ENCODE measurements around the gene PDZRN4.

PDZRN4 gene

DNA sequence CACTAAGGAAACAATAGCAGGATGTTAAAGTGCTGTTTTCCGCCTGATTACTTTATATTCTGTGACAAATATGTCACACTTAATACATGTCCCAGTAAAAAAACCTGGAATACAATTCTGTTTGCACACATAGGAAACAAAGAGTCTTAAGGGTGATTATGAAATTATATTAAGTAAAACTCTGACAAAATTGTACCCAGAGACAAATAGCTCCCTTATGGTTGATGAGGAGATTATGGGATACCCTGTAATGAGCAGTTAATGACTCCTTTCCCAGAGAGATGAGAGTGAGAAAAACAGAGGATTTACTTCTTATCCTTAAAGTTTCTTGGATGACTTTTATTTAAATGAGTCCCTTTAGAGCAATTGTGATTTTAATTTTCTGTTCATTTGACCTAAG is 370.6 kb downstream of the PDZRN4 start:
- no peak overlapping the region for H3K9ac ChIP-seq (ENCODE audit: low read length)
- no peaks in the 10 kb centered on the region for H3K9me3 ChIP-seq (ENCODE audit: control insufficient read depth, insufficient read depth, low read depth, low read length)
- no peak overlapping the region for H3K27ac ChIP-seq (ENCODE audit: low read depth, low read length)
- H3K36me3 ChIP-seq (ENCODE audit: control insufficient read depth, insufficient read depth, low read length) = no peaks in the 10 kb centered on the region
- no peak overlapping the region for H3K4me3 ChIP-seq (ENCODE audit: low read depth, low read length)
- no peaks in the 10 kb centered on the region for H3K27me3 ChIP-seq (ENCODE audit: control insufficient read depth, insufficient read depth, low read length)
- no peaks in the 10 kb centered on the region; the same call in 1 of the 2 replicates for H3K4me1 ChIP-seq (ENCODE audit: control insufficient read depth, insufficient read depth, low read length)

DNA sequence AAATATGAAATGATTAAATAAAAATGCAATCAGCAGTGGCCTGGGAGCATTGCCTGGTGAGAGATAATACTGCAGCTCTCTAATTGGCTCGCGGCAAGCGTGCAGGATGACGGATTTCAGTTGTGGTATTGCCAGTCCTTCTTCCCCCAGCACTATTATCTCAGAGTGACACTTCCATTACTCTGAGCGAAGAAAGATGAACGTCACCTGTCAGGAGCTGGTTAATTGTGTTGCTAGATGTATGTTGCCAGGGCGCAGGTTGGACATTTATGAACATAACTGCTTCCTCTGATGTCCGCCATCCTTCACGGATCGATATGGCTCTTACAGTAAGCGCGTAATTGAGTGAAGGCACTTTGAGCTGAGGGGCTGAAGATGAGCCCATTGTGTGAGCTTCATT is 374.9 kb downstream of the PDZRN4 start:
- Histone ChIP-seq H3K27me3 (ENCODE audit: control insufficient read depth, insufficient read depth, low read length) (no peaks in the 10 kb centered on the region), H3K9me3 (ENCODE audit: control insufficient read depth, insufficient read depth, low read depth, low read length) (no peaks in the 10 kb centered on the region), H3K27ac (ENCODE audit: low read depth, low read length) (no peak overlapping the region), H3K4me1 (ENCODE audit: control insufficient read depth, insufficient read depth, low read length) (no peaks in the 10 kb centered on the region; the same call in 1 of the 2 replicates), H3K9ac (ENCODE audit: low read length) (no peak overlapping the region), H3K4me3 (ENCODE audit: low read depth, low read length) (no peak overlapping the region), H3K36me3 (ENCODE audit: control insufficient read depth, insufficient read depth, low read length) (no peaks in the 10 kb centered on the region)

DNA sequence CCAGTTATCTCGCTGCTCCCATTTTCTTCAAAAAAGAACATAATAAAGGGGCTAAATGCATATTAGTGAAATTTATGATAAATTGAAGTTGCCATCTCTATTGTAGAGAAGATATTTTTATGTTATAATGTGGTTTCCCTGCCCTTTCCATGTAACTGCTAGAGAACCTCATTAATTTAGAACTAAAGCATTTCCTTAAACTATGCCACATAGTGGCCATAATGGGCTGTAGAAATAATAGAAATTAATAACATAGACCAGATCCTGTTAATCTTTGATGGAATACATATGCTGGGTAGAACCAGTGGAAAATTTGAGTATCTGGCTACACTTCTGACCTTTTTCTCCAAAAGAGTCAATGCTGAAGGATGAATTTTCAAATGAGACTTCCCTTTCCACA is 376.7 kb downstream of the PDZRN4 start:
- Histone ChIP-seq H3K9me3 (ENCODE audit: control insufficient read depth, insufficient read depth, low read depth, low read length) (no peaks in the 10 kb centered on the region), H3K4me3 (ENCODE audit: low read depth, low read length) (no peak overlapping the region), H3K9ac (ENCODE audit: low read length) (no peak overlapping the region), H3K4me1 (ENCODE audit: control insufficient read depth, insufficient read depth, low read length) (no peaks in the 10 kb centered on the region), H3K27ac (ENCODE audit: low read depth, low read length) (no peak overlapping the region), H3K36me3 (ENCODE audit: control insufficient read depth, insufficient read depth, low read length) (no peaks in the 10 kb centered on the region), H3K27me3 (ENCODE audit: control insufficient read depth, insufficient read depth, low read length) (no peaks in the 10 kb centered on the region)

DNA sequence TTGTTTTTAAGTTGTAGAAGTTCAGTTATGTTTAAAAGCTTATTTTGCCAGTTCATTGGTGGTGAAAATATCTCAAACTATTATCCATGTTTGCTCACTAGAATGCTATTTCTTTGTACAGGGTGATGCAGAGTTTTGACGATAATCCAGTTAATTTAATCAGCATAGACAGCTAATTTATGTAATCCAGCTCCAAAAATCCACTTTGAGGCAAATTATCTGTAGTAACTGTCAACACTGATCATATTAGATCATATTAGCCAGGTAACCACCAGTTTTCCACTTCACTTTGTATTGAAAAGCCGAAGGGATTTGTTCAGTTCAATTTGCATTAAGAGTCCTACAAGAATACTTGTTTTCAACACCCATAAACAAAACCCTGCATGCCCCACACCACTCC is 378.6 kb downstream of the PDZRN4 start:
- Histone ChIP-seq H3K27ac (ENCODE audit: low read depth, low read length) (no peak overlapping the region), H3K9ac (ENCODE audit: low read length) (no peak overlapping the region), H3K4me3 (ENCODE audit: low read depth, low read length) (no peak overlapping the region), H3K36me3 (ENCODE audit: control insufficient read depth, insufficient read depth, low read length) (no peaks in the 10 kb centered on the region), H3K9me3 (ENCODE audit: control insufficient read depth, insufficient read depth, low read depth, low read length) (no peaks in the 10 kb centered on the region), H3K27me3 (ENCODE audit: control insufficient read depth, insufficient read depth, low read length) (no peaks in the 10 kb centered on the region), H3K4me1 (ENCODE audit: control insufficient read depth, insufficient read depth, low read length) (no peaks in the 10 kb centered on the region)

DNA sequence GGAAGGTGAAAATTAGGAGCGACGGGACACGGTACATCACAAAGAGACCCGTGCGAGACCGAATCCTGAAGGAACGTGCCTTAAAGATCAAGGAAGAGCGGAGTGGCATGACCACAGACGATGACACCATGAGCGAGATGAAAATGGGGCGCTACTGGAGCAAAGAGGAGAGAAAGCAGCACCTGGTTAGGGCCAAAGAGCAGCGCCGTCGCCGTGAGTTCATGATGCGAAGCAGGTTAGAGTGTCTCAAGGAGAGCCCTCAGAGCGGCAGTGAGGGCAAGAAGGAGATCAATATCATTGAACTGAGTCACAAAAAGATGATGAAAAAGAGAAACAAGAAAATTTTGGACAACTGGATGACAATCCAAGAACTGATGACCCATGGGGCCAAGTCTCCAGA is 385.3 kb downstream of the PDZRN4 start:
- Histone ChIP-seq H3K9me3 (ENCODE audit: control insufficient read depth, insufficient read depth, low read depth, low read length) (no peaks in the 10 kb centered on the region), H3K36me3 (ENCODE audit: control insufficient read depth, insufficient read depth, low read length) (no peaks in the 10 kb centered on the region), H3K4me1 (ENCODE audit: control insufficient read depth, insufficient read depth, low read length) (peaks cover 23% of the 10 kb centered on the region; the same call in 1 of the 2 replicates), H3K27ac (ENCODE audit: low read depth, low read length) (no peak overlapping the region), H3K27me3 (ENCODE audit: control insufficient read depth, insufficient read depth, low read length) (no peaks in the 10 kb centered on the region), H3K9ac (ENCODE audit: low read length) (no peak overlapping the region), H3K4me3 (ENCODE audit: low read depth, low read length) (no peak overlapping the region)

DNA sequence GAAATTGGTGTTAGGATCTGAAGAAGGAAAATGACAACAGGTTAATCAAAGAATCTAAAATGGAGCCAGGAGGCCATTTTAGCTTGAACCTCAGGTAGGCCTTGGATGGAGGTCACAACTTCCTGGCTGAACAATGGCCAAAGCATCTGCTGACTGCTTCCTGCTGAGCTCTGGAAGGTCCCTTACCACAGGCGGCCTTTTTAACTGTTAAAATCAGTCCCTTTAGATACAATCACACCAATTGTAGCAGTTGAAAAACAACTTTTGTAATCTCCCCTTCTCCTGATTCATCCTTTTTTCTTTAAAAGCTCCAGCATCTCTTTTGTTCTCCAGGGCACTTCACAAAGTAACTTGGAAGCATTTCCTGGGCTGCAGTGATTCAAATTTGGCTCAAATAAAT is 388.8 kb downstream of the PDZRN4 start:
- H3K9ac ChIP-seq (ENCODE audit: low read length) = no peak overlapping the region
- no peaks in the 10 kb centered on the region for H3K27me3 ChIP-seq (ENCODE audit: control insufficient read depth, insufficient read depth, low read length)
- peak overlapping the region; percentile 83 for H3K27ac ChIP-seq (ENCODE audit: low read depth, low read length)

DNA sequence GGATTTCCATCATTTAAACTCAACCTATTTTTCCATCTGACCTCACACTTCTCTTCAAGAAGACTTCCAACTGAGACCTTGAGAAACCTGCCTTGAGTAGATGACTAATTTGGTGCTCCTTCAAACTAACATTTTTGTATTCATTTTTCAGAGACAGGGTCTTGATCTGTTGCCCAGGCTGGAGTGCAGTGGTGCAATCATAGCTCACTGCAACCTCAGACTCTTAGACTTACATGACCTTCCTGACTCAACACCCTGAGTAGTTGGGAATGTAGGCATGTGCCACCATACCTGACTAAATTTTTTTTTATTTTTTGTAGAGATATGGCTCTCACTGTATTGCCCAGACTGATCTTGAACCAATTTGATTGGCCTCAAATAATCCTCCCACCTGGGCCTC is 389.9 kb downstream of the PDZRN4 start:
- no peak overlapping the region for H3K9ac ChIP-seq (ENCODE audit: low read length)
- H3K9me3 ChIP-seq (ENCODE audit: control insufficient read depth, insufficient read depth, low read depth, low read length) = no peaks in the 10 kb centered on the region
- peak overlapping the region; percentile 49; the same call in 1 of the 2 replicates for H3K27ac ChIP-seq (ENCODE audit: low read depth, low read length)

More for the DNA sequence above, 388.8 kb downstream of the PDZRN4 start:
- no peaks in the 10 kb centered on the region for H3K9me3 ChIP-seq (ENCODE audit: control insufficient read depth, insufficient read depth, low read depth, low read length)
- no peak overlapping the region for H3K4me3 ChIP-seq (ENCODE audit: low read depth, low read length)
- H3K4me1 ChIP-seq (ENCODE audit: control insufficient read depth, insufficient read depth, low read length) = peaks cover 29% of the 10 kb centered on the region; the same call in 1 of the 2 replicates
- no peaks in the 10 kb centered on the region for H3K36me3 ChIP-seq (ENCODE audit: control insufficient read depth, insufficient read depth, low read length)

DNA sequence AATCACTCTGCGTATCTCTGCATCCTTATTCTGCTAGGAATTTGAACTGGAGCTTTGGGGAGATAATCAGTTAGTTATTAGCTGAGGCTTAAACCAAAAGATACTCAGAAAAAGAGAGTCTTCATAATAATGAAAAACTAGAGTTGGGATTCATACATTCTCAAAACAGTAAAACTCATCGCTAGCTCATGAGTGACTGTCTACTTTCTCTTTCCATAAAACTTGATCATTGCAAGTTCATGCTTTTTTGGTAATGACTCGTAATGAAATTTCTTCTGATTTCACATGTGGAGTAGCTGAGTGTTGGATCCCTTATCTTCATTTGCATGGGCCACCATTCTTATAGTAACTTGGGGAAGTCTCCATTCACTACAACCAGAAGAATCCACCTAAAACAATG is 397.7 kb downstream of the PDZRN4 start:
- no peaks in the 10 kb centered on the region for H3K36me3 ChIP-seq (ENCODE audit: control insufficient read depth, insufficient read depth, low read length)
- no peak overlapping the region for H3K27ac ChIP-seq (ENCODE audit: low read depth, low read length)
- no peak overlapping the region for H3K9ac ChIP-seq (ENCODE audit: low read length)
- no peaks in the 10 kb centered on the region for H3K27me3 ChIP-seq (ENCODE audit: control insufficient read depth, insufficient read depth, low read length)
- no peak overlapping the region for H3K4me3 ChIP-seq (ENCODE audit: low read depth, low read length)
- no peaks in the 10 kb centered on the region for H3K9me3 ChIP-seq (ENCODE audit: control insufficient read depth, insufficient read depth, low read depth, low read length)
- no peaks in the 10 kb centered on the region for H3K4me1 ChIP-seq (ENCODE audit: control insufficient read depth, insufficient read depth, low read length)

More for the DNA sequence above, 389.9 kb downstream of the PDZRN4 start:
- no peak overlapping the region for H3K4me3 ChIP-seq (ENCODE audit: low read depth, low read length)
- no peaks in the 10 kb centered on the region for H3K36me3 ChIP-seq (ENCODE audit: control insufficient read depth, insufficient read depth, low read length)
- H3K27me3 ChIP-seq (ENCODE audit: control insufficient read depth, insufficient read depth, low read length) = no peaks in the 10 kb centered on the region
- H3K4me1 ChIP-seq (ENCODE audit: control insufficient read depth, insufficient read depth, low read length) = peaks cover 29% of the 10 kb centered on the region; the same call in 1 of the 2 replicates

DNA sequence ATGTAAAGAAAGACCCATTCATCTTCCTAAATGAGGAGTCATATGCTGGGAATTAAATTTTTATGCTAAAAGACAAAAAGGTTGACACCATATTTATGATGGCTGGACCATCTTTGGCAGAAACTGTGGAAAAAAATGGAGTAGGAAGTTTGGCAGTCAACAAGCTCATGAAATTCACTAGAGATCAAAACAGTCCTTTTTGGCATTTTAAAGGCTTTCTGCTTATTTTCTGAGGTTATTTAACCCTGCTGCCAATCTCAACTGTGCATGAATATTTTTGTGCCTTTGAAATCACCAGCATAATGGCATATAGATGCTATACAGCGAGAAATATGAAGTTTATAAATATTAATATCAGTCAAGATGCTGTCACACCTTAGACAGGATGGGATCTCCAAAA is 399.5 kb downstream of the PDZRN4 start:
- Histone ChIP-seq H3K27ac (ENCODE audit: low read depth, low read length) (no peak overlapping the region), H3K4me1 (ENCODE audit: control insufficient read depth, insufficient read depth, low read length) (no peaks in the 10 kb centered on the region)

DNA sequence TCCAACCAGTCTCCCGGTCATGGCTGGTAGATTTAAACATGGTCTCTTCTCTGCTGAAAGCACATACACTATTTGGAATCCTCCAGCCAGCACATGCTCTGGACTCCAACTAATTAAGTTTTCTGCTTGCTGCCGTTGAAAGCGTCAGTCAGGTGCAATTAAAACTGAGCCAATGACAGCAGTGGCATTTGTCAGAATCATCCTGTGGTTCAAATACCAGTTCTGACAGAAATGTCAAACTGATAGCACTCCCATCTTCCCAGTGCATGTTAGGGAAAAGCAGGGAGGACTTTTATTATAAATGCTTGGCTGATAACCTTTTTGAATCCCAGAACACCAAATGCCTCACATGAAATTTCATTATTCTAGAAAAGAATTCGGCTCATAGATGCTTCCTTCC is 401.8 kb downstream of the PDZRN4 start:
- H3K9ac ChIP-seq (ENCODE audit: low read length) = no peak overlapping the region
- H3K4me3 ChIP-seq (ENCODE audit: low read depth, low read length) = no peak overlapping the region
- no peaks in the 10 kb centered on the region for H3K9me3 ChIP-seq (ENCODE audit: control insufficient read depth, insufficient read depth, low read depth, low read length)
- H3K27ac ChIP-seq (ENCODE audit: low read depth, low read length) = no peak overlapping the region
- H3K27me3 ChIP-seq (ENCODE audit: control insufficient read depth, insufficient read depth, low read length) = no peaks in the 10 kb centered on the region
- no peaks in the 10 kb centered on the region for H3K36me3 ChIP-seq (ENCODE audit: control insufficient read depth, insufficient read depth, low read length)
- H3K4me1 ChIP-seq (ENCODE audit: control insufficient read depth, insufficient read depth, low read length) = no peaks in the 10 kb centered on the region

More for the DNA sequence above, 399.5 kb downstream of the PDZRN4 start:
- Histone ChIP-seq H3K4me3 (ENCODE audit: low read depth, low read length) (no peak overlapping the region), H3K9ac (ENCODE audit: low read length) (no peak overlapping the region), H3K27me3 (ENCODE audit: control insufficient read depth, insufficient read depth, low read length) (no peaks in the 10 kb centered on the region), H3K36me3 (ENCODE audit: control insufficient read depth, insufficient read depth, low read length) (no peaks in the 10 kb centered on the region), H3K9me3 (ENCODE audit: control insufficient read depth, insufficient read depth, low read depth, low read length) (no peaks in the 10 kb centered on the region)

DNA sequence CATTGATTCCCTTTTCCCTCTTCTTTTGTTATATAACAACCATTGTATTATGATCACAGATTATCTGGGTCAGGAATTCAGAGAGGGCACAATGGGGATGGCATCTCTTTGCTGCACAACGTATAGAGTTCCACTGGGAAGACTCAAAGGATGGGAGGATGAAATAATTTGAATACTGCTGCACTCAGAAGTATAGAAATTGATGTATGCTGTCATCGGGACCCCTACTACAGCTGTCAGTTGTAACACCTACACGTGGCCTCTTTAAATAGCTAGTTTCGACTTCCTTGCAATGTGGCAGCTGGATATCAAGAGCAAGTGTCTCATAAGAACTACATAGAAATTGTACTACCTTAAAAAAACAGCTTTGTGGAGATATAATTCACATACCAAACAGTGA is 408.1 kb downstream of the PDZRN4 start:
- H3K4me1 ChIP-seq (ENCODE audit: control insufficient read depth, insufficient read depth, low read length) = no peaks in the 10 kb centered on the region
- H3K36me3 ChIP-seq (ENCODE audit: control insufficient read depth, insufficient read depth, low read length) = no peaks in the 10 kb centered on the region
- no peak overlapping the region for H3K9ac ChIP-seq (ENCODE audit: low read length)
- no peaks in the 10 kb centered on the region for H3K27me3 ChIP-seq (ENCODE audit: control insufficient read depth, insufficient read depth, low read length)
- no peaks in the 10 kb centered on the region for H3K9me3 ChIP-seq (ENCODE audit: control insufficient read depth, insufficient read depth, low read depth, low read length)
- no peak overlapping the region for H3K27ac ChIP-seq (ENCODE audit: low read depth, low read length)
- H3K4me3 ChIP-seq (ENCODE audit: low read depth, low read length) = no peak overlapping the region

DNA sequence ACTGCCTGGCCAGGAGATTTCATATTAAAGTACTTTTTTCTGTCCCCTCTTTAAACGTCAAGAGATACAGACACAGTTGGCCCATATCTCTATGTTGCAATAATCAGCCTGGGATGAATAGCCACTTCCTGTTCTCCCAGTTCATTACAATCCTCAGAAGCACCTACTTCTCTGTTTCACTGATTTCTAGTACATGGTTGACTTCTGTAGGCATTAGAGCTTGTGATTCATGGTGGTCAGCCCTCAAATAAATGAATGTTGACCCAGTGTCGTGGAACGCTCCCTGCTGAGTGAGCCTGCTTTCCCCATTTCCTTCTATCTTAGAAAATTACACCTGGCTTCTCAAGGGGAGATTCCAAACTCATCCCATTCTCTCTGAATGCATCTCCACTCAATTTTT is 416.7 kb downstream of the PDZRN4 start:
- Histone ChIP-seq H3K27me3 (ENCODE audit: control insufficient read depth, insufficient read depth, low read length) (no peaks in the 10 kb centered on the region), H3K36me3 (ENCODE audit: control insufficient read depth, insufficient read depth, low read length) (no peaks in the 10 kb centered on the region), H3K4me1 (ENCODE audit: control insufficient read depth, insufficient read depth, low read length) (peaks cover 18% of the 10 kb centered on the region), H3K9me3 (ENCODE audit: control insufficient read depth, insufficient read depth, low read depth, low read length) (no peaks in the 10 kb centered on the region), H3K9ac (ENCODE audit: low read length) (no peak overlapping the region), H3K4me3 (ENCODE audit: low read depth, low read length) (no peak overlapping the region), H3K27ac (ENCODE audit: low read depth, low read length) (no peak overlapping the region)

Measured in HUES6 (cell line).